Glutamatergic neuron (in vitro differentiated cells): ENCODE results near the gene APBB1. TPM values are rescaled to one million over a fixed set of nuclear protein-coding genes. Genes with fewer than 3 reads are reported as not detected.

Experiments used
- DNase-seq: peaks from one replicate; pipeline ENCODE4 v3.0.0; 2022
- H3K27ac Mint-ChIP-seq: one replicate; pipeline ENCODE4 v1.8.0; 2020; ENCODE audit warnings: mild to moderate bottlenecking, mixed read lengths, inconsistent platforms; ENCODE audit not compliant: unreplicated experiment
- H3K27me3 Mint-ChIP-seq: one replicate; pipeline ENCODE4 v1.8.0; 2020; ENCODE audit warnings: mild to moderate bottlenecking, moderate library complexity, mixed read lengths, inconsistent platforms; ENCODE audit not compliant: unreplicated experiment
- H3K36me3 Mint-ChIP-seq: one replicate; pipeline ENCODE4 v1.8.0; 2020; ENCODE audit warnings: mild to moderate bottlenecking, mixed read lengths, inconsistent platforms; ENCODE audit not compliant: unreplicated experiment
- H3K4me1 Mint-ChIP-seq: one replicate; pipeline ENCODE4 v1.8.0; 2020; ENCODE audit warnings: mild to moderate bottlenecking, low read depth, mixed read lengths, inconsistent platforms; ENCODE audit not compliant: unreplicated experiment
- H3K4me3 Mint-ChIP-seq: one replicate; pipeline ENCODE4 v1.8.0; 2020; ENCODE audit warnings: mild to moderate bottlenecking, mixed read lengths, inconsistent platforms; ENCODE audit not compliant: unreplicated experiment
- H3K9me3 Mint-ChIP-seq: one replicate; pipeline ENCODE4 v1.8.0; 2020; ENCODE audit warnings: mild to moderate bottlenecking, moderate library complexity, mixed read lengths, inconsistent platforms; ENCODE audit not compliant: unreplicated experiment
- total RNA-seq: library from RNA; stranded (reverse); fragmentation: NEBNext Ultra II Directional; extraction: Animal tissue kit (Norgen Biotek cat#: 25700); gene quantifications from one replicate; pipeline ENCODE4 v1.2.1, GENCODE V29; 2021; ENCODE audit not compliant: unreplicated experiment
- TF ChIP-seq, protein P1 (sequence below): fragments of 200-600 bp; sonication (generic); IDR thresholded peaks from one replicate; pipeline ENCODE4 v1.5.0; 2021; ENCODE audit not compliant: partially characterized antibody, unreplicated experiment

Gene APBB1
- total RNA-seq, 1 donor from 2014 or later = 142 TPM

DNA sequence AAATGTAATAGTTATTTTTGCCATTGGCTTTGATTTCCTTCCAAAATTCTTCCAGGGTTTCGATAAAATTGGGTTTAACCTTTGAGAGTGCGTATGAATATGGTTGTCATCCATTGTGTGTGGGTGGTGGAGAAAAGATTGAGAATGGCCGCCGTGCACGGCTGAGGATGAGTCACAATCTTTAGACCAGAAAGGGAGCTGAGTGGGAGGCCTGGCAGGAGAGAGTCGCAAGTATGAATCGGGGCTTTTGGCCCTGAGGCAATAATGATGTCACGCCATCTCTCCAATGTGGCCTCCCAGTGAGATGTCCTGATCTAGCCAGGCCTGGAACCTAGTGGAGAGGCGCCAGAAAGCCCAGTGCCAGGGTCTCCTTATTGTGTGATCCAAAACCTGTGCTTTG is 61.7 kb downstream of the APBB1 start:
- Mint-ChIP-seq H3K27me3 (no peaks in the 10 kb centered on the region), H3K4me1 (peaks cover 13% of the 10 kb centered on the region), H3K27ac (no peak overlapping the region), H3K4me3 (no peak overlapping the region), H3K9me3 (no peaks in the 10 kb centered on the region), H3K36me3 (no peaks in the 10 kb centered on the region)
- TF ChIP-seq, protein P1, sequence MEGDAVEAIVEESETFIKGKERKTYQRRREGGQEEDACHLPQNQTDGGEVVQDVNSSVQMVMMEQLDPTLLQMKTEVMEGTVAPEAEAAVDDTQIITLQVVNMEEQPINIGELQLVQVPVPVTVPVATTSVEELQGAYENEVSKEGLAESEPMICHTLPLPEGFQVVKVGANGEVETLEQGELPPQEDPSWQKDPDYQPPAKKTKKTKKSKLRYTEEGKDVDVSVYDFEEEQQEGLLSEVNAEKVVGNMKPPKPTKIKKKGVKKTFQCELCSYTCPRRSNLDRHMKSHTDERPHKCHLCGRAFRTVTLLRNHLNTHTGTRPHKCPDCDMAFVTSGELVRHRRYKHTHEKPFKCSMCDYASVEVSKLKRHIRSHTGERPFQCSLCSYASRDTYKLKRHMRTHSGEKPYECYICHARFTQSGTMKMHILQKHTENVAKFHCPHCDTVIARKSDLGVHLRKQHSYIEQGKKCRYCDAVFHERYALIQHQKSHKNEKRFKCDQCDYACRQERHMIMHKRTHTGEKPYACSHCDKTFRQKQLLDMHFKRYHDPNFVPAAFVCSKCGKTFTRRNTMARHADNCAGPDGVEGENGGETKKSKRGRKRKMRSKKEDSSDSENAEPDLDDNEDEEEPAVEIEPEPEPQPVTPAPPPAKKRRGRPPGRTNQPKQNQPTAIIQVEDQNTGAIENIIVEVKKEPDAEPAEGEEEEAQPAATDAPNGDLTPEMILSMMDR = no peak
- DNase-seq = no peak

DNA sequence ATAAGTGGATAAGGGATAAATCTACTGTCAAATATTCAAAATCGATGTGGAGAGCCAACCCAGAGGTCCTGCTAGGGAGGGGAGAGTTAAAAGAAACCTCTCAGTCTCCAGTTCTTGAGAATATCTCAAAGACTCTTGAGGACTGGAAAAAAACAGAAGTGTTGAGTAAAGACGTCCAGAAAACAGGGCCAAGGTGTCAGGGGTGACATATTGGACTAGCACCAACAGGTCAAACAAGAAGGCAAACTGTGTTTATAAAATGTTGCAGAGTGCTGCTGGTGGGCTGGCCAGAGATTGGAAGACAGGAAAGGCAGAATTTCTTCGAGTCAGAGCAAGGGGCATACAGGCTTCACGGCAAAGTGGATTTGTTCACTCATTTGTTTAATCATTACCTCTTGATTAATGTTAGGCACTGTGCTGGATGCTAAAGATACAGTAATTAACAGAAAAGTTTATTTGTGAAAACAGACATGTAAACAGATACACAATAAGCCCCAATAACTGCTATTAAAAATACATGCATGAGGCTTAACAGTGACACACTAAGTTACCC is 62.3 kb downstream of the APBB1 start:
- no peak overlapping the region for H3K4me3 Mint-ChIP-seq
- H3K27me3 Mint-ChIP-seq = no peaks in the 10 kb centered on the region
- no peaks in the 10 kb centered on the region for H3K9me3 Mint-ChIP-seq
- H3K27ac Mint-ChIP-seq = no peak overlapping the region
- TF ChIP-seq, protein P1 = no peak
- H3K4me1 Mint-ChIP-seq = peaks cover 13% of the 10 kb centered on the region
- no peak for DNase-seq
- no peaks in the 10 kb centered on the region for H3K36me3 Mint-ChIP-seq

DNA sequence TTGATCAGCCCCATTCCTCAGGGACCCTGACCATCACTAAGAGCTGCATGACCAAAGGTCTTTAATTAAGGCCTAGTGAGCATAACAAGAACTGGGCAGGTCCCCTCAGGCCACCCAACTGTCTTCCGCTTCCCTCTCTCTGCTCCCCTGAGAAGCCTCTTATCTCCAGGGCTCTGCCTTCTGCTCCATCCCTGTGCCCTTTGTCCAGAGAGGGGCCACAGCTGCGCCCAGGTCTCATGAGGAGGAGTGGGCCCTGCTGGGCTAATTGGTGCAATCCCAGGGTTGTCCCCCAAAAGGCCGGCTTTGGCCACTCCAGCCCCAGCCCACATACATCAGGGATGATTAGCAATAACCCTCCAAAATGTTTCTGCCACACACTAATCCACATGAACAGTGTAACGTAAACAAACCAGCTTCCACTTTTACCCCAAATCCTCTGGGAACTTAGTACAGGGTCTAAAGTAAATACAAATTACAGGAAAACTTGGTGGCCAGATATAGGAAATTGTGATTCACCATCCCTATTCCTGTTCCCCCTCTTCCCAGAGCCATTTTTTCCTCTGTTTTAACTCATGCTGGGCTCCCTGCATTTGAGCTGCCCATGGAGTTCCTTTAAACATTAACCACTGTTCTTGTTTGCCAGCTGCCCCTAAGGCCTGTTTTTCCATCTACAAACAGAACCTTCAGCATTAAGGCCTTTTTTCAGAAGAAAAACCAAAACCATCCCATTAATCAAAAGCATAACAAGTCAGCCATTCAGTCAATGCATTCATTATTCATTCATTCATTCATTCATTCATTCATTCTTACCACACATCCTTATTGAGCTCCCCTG is 64.0 kb downstream of the APBB1 start:
- Mint-ChIP-seq H3K36me3 (no peaks in the 10 kb centered on the region), H3K4me1 (peaks cover 13% of the 10 kb centered on the region), H3K9me3 (no peaks in the 10 kb centered on the region), H3K4me3 (peak overlapping the region; percentile 40), H3K27me3 (no peaks in the 10 kb centered on the region), H3K27ac (peak overlapping the region; percentile 71)
- TF ChIP-seq, protein P1 = no peak
- peak; percentile 53 for DNase-seq

DNA sequence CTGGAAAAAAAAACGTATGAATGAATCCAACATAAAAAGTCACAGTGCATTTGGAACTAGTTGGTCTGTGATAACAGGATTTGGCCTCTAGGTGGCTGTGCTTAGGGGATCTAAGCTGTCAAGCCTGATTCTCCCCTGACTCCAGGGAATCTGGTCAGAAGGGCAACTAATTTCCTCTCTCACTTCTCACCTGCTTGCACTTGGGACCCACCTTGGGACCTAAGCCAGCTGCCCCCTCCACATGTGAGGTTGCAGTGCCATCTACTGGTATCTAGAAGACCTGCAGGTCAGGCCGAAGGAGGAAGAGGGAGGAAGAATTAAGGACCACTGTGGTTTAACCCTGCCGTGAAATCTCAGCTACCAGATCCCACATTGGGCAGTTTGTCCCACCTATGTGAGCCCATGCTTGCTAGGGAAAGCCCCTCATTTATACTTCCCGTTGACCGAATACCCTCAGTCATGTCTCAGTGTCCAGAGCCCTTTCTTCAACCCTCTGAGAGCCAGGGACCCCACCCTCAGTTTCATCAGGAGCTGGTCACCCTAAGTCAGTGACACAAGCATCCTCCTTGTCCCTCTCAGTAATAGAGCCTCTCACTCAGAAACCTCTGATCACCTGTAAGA is 65.4 kb downstream of the APBB1 start:
- Mint-ChIP-seq H3K27me3 (no peaks in the 10 kb centered on the region), H3K4me3 (no peak overlapping the region), H3K27ac (no peak overlapping the region), H3K4me1 (peaks cover 13% of the 10 kb centered on the region), H3K36me3 (no peaks in the 10 kb centered on the region), H3K9me3 (no peaks in the 10 kb centered on the region)
- TF ChIP-seq, protein P1 = peak; percentile 92
- peak; percentile 57 for DNase-seq
